GM12878 (cell line): Measurements from ENCODE around the gene CDR2L. TPM values are rescaled to one million over a fixed set of nuclear protein-coding genes. Genes with fewer than 3 reads are reported as not detected.

ENCODE experiments used
- ATF2 ChIP-seq: IDR thresholded peaks from 2 replicates; pipeline ENCODE4 v1.6.1; 2012; ENCODE audit warnings: low read length, inconsistent platforms
- BCLAF1 ChIP-seq: fragments of 450-650 bp; IDR thresholded peaks from 2 replicates; pipeline ENCODE4 v1.6.1; 2017; ENCODE audit warnings: antibody characterized with exemption, mild to moderate bottlenecking, moderate library complexity
- CBX3 ChIP-seq: fragments of 200-600 bp; sonication (generic); IDR thresholded peaks from 2 replicates; pipeline ENCODE4 v1.6.1; 2016; ENCODE audit warnings: low read depth, borderline replicate concordance
- ELK1 ChIP-seq: IDR thresholded peaks from 2 replicates; pipeline ENCODE4 v1.6.1; 2012; ENCODE audit warnings: low read depth, low read length, improper control_type of control experiment
- EZH2 ChIP-seq: IDR thresholded peaks from 2 replicates; pipeline ENCODE4 v1.6.1; 2012; ENCODE audit warnings: low read depth, mild to moderate bottlenecking, control low read depth, inconsistent platforms, low read length, borderline replicate concordance; ENCODE audit not compliant: control insufficient read depth
- LARP7 ChIP-seq: fragments of 450-650 bp; IDR thresholded peaks from 2 replicates; pipeline ENCODE4 v1.6.1; 2017; ENCODE audit warnings: mild to moderate bottlenecking
- MEF2B ChIP-seq: fragments of 450-650 bp; IDR thresholded peaks from 2 replicates; pipeline ENCODE4 v1.6.1; 2018; ENCODE audit warnings: mild to moderate bottlenecking, moderate library complexity; ENCODE audit not compliant: partially characterized antibody, poor library complexity, severe bottlenecking
- NBN ChIP-seq: fragments of 450-650 bp; IDR thresholded peaks from 2 replicates; pipeline ENCODE4 v1.6.1; 2016
- NFIC ChIP-seq: IDR thresholded peaks from 2 replicates; pipeline ENCODE4 v1.6.1; 2012; ENCODE audit warnings: low read depth, mild to moderate bottlenecking, inconsistent platforms, low read length, moderate library complexity
- NR2F1 ChIP-seq: fragments of 450-650 bp; conservative IDR thresholded peaks from 2 replicates; pipeline ENCODE4 v1.6.1; 2017; ENCODE audit warnings: mild to moderate bottlenecking
- PBX3 ChIP-seq: IDR thresholded peaks from 2 replicates; pipeline ENCODE4 v1.6.1; 2011; ENCODE audit warnings: mild to moderate bottlenecking, low read depth, low read length, moderate library complexity; ENCODE audit not compliant: insufficient replicate concordance
- PML ChIP-seq: IDR thresholded peaks from 2 replicates; pipeline ENCODE4 v1.6.1; 2012; ENCODE audit warnings: low read length, inconsistent platforms
- RB1 ChIP-seq: fragments of 450-650 bp; formaldehyde crosslinking; IDR thresholded peaks from 2 replicates; pipeline ENCODE4 v1.6.1; 2017; ENCODE audit warnings: mild to moderate bottlenecking, borderline replicate concordance
- SMAD1 ChIP-seq: fragments of 450-650 bp; IDR thresholded peaks from 2 replicates; pipeline ENCODE4 v1.6.1; 2018; ENCODE audit warnings: mild to moderate bottlenecking, low read depth; ENCODE audit not compliant: partially characterized antibody
- STAT1 ChIP-seq: fragments of 450-650 bp; conservative IDR thresholded peaks from 2 replicates; pipeline ENCODE4 v1.6.1; 2014; ENCODE audit warnings: antibody characterized with exemption, mild to moderate bottlenecking
- TCF3 ChIP-seq: IDR thresholded peaks from 2 replicates; pipeline ENCODE4 v1.6.1; 2012; ENCODE audit warnings: low read depth, mild to moderate bottlenecking, low read length, borderline replicate concordance; ENCODE audit not compliant: insufficient read depth
- ZBTB11 ChIP-seq: fragments of 450-650 bp; formaldehyde crosslinking; IDR thresholded peaks from 2 replicates; pipeline ENCODE4 v1.5.0; 2022; ENCODE audit warnings: mild to moderate bottlenecking, missing genetic modification characterization
- ZNF274 ChIP-seq: IDR thresholded peaks from one replicate; pipeline ENCODE4 v1.8.0; 2011; ENCODE audit not compliant: insufficient read length, insufficient read depth
- ZNF622 ChIP-seq: fragments of 450-650 bp; IDR thresholded peaks from 2 replicates; pipeline ENCODE4 v1.6.1; 2017; ENCODE audit warnings: mild to moderate bottlenecking, inconsistent platforms
- polyA plus RNA-seq, 11 experiments: library from polyadenylated mRNA; depleted of rRNA in 4 of 11; unstranded in 6 of 11; stranded (reverse) in 5 of 11; fragments of >200 nt; fragmentation: Nextera tagmentation in 4 of 11; fragmentation: Illumina TruSeq in 1 of 11; extraction: Ambion mirVana in 4 of 11; extraction: Trizol in 1 of 11; gene quantifications; 1 replicate in 1 of 11; 2 replicates in 10 of 11; pipeline versions ENCODE4 v1.2.1 to v1.2.3, GENCODE V29; 2011 to 2016; ENCODE audit warnings: inconsistent platforms in 2 of 11, missing spikeins in 2 of 11, low read depth in 1 of 11
- total RNA-seq, 4 experiments: library from RNA; depleted of rRNA in 3 of 4; stranded (reverse); fragments of >200 nt in 3 of 4; fragmentation: Illumina TruSeq in 1 of 4; extraction: Trizol in 1 of 4; gene quantifications; 2 replicates each; pipeline versions ENCODE4 v1.2.1 to v1.2.3, GENCODE V29; 2013 to 2021

The CDR2L gene
- total and polyA plus RNA-seq, 10 of the 15 experiments (the other 5 are each of a cell fraction or from before 2014, with no cell fraction given) = 0.03 to 0.18 (median 0.04) TPM; not detected in 6

GRCh38 chr17:75033346-75034235 is 46.2 kb downstream of the CDR2L start (continued):
- TF ChIP-seq ATF2 = no peak
- no peak for TF ChIP-seq CBX3
- TF ChIP-seq TCF3 = no peak
- no peak; the same call in 1 of the 2 replicates for TF ChIP-seq NFIC
- TF ChIP-seq STAT1 = no peak; the same call in 1 of the 2 replicates
- TF ChIP-seq RB1 = no peak
- no peak for TF ChIP-seq ELK1
- TF ChIP-seq NBN = no peak
- no peak for TF ChIP-seq ZNF622
- TF ChIP-seq NR2F1 = no peak; the same call in 1 of the 2 replicates
- TF ChIP-seq ZNF274 = no peak
- no peak for TF ChIP-seq PBX3
- TF ChIP-seq SMAD1 = no peak
- TF ChIP-seq EZH2 = no peak
- TF ChIP-seq ZBTB11 = no peak
- TF ChIP-seq LARP7 = peak; percentile 63; the same call in 1 of the 2 replicates
- peak; percentile 11 for TF ChIP-seq MEF2B
- TF ChIP-seq PML = no peak
- TF ChIP-seq BCLAF1 = no peak
